ENCODE results near the gene FHIT. TPM values are rescaled to one million over a fixed set of nuclear protein-coding genes. Genes with fewer than 3 reads are reported as not detected.

FHIT gene
- total RNA-seq, 1 donor from 2014 or later, result 11.7 TPM

- Mint-ChIP-seq H3K4me1 (ENCODE audit: unreplicated experiment) (no peaks in the 10 kb centered on the region), H3K27me3 (no peaks in the 10 kb centered on the region), H3K4me3 (no peak overlapping the region), H3K9me3 (no peaks in the 10 kb centered on the region), H3K36me3 (peaks cover 3% of the 10 kb centered on the region), H3K27ac (no peak overlapping the region)
- no peak for DNase-seq (ENCODE audit: extremely low spot score, unreplicated experiment)
- TF ChIP-seq, protein P1, sequence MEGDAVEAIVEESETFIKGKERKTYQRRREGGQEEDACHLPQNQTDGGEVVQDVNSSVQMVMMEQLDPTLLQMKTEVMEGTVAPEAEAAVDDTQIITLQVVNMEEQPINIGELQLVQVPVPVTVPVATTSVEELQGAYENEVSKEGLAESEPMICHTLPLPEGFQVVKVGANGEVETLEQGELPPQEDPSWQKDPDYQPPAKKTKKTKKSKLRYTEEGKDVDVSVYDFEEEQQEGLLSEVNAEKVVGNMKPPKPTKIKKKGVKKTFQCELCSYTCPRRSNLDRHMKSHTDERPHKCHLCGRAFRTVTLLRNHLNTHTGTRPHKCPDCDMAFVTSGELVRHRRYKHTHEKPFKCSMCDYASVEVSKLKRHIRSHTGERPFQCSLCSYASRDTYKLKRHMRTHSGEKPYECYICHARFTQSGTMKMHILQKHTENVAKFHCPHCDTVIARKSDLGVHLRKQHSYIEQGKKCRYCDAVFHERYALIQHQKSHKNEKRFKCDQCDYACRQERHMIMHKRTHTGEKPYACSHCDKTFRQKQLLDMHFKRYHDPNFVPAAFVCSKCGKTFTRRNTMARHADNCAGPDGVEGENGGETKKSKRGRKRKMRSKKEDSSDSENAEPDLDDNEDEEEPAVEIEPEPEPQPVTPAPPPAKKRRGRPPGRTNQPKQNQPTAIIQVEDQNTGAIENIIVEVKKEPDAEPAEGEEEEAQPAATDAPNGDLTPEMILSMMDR (conservative IDR thresholded peaks at IDR 0.05), result no peak
These were observed 452.8 kb downstream of the FHIT start for GRCh38 chr3:60798456-60798855.

GRCh38 chr3:60792249-60792852 is 458.9 kb downstream of the FHIT start:
- Mint-ChIP-seq H3K36me3 (no peaks in the 10 kb centered on the region), H3K27me3 (no peaks in the 10 kb centered on the region), H3K4me3 (no peak overlapping the region), H3K4me1 (ENCODE audit: unreplicated experiment) (peaks cover 15% of the 10 kb centered on the region), H3K27ac (peak overlapping the region; percentile 46), H3K9me3 (no peaks in the 10 kb centered on the region)
- TF ChIP-seq, protein P1 (conservative IDR thresholded peaks at IDR 0.05), result no peak
- DNase-seq (ENCODE audit: extremely low spot score, unreplicated experiment), result no peak

GRCh38 chr3:60788185-60788584 is 463.1 kb downstream of the FHIT start:
- no peak for DNase-seq (ENCODE audit: extremely low spot score, unreplicated experiment)
- Mint-ChIP-seq H3K36me3 (no peaks in the 10 kb centered on the region), H3K9me3 (peaks cover 1% of the 10 kb centered on the region), H3K4me3 (no peak overlapping the region), H3K27ac (no peak overlapping the region), H3K27me3 (no peaks in the 10 kb centered on the region), H3K4me1 (ENCODE audit: unreplicated experiment) (peaks cover 15% of the 10 kb centered on the region)
- TF ChIP-seq, protein P1 (conservative IDR thresholded peaks at IDR 0.05), result no peak

DNA sequence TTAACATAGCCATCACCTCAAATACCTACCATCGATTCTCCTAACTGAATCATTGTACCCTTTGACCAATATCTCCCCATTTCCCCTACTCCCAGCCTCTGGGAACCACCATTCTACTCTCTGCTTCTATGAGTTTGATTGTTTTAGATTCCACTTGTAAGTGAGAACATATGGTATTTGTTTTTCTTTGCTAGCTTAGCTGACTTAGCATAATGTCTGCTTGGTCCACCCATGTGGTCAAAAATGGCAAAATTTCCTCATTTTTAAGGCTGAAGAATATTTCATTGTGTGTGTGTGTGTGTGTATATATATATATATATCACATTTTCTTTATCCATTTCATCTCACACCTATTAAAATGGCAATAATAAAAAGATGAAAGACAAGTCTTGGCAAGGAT is 469.3 kb downstream of the FHIT start:
- no peak for DNase-seq (ENCODE audit: extremely low spot score, unreplicated experiment)
- no peak overlapping the region for H3K27ac Mint-ChIP-seq
- H3K9me3 Mint-ChIP-seq, result peaks cover 13% of the 10 kb centered on the region
- TF ChIP-seq, protein P1 (conservative IDR thresholded peaks at IDR 0.05), result no peak
- no peaks in the 10 kb centered on the region for H3K4me1 Mint-ChIP-seq (ENCODE audit: unreplicated experiment)
- H3K36me3 Mint-ChIP-seq, result peaks cover 5% of the 10 kb centered on the region
- H3K4me3 Mint-ChIP-seq, result no peak overlapping the region
- H3K27me3 Mint-ChIP-seq, result no peaks in the 10 kb centered on the region

GRCh38 chr3:60779637-60780036 is 471.6 kb downstream of the FHIT start:
- Mint-ChIP-seq H3K4me3 (no peak overlapping the region), H3K36me3 (peaks cover 11% of the 10 kb centered on the region), H3K4me1 (ENCODE audit: unreplicated experiment) (no peaks in the 10 kb centered on the region), H3K27me3 (no peaks in the 10 kb centered on the region), H3K27ac (no peak overlapping the region), H3K9me3 (peaks cover 19% of the 10 kb centered on the region)
- DNase-seq (ENCODE audit: extremely low spot score, unreplicated experiment), result no peak
- TF ChIP-seq, protein P1 (conservative IDR thresholded peaks at IDR 0.05), result no peak
